Measurements from ENCODE around the gene STK16.

Gene STK16

GRCh38 chr2:219268294-219268693, 23.0 kb downstream of the STK16 start:
- TF ChIP-seq, protein P1, sequence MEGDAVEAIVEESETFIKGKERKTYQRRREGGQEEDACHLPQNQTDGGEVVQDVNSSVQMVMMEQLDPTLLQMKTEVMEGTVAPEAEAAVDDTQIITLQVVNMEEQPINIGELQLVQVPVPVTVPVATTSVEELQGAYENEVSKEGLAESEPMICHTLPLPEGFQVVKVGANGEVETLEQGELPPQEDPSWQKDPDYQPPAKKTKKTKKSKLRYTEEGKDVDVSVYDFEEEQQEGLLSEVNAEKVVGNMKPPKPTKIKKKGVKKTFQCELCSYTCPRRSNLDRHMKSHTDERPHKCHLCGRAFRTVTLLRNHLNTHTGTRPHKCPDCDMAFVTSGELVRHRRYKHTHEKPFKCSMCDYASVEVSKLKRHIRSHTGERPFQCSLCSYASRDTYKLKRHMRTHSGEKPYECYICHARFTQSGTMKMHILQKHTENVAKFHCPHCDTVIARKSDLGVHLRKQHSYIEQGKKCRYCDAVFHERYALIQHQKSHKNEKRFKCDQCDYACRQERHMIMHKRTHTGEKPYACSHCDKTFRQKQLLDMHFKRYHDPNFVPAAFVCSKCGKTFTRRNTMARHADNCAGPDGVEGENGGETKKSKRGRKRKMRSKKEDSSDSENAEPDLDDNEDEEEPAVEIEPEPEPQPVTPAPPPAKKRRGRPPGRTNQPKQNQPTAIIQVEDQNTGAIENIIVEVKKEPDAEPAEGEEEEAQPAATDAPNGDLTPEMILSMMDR (IDR thresholded peaks at IDR 0.05; ENCODE audit: low read depth, low read length) = no peak
- no peak for DNase-seq (ENCODE audit: extremely low read depth, low read depth)

DNA sequence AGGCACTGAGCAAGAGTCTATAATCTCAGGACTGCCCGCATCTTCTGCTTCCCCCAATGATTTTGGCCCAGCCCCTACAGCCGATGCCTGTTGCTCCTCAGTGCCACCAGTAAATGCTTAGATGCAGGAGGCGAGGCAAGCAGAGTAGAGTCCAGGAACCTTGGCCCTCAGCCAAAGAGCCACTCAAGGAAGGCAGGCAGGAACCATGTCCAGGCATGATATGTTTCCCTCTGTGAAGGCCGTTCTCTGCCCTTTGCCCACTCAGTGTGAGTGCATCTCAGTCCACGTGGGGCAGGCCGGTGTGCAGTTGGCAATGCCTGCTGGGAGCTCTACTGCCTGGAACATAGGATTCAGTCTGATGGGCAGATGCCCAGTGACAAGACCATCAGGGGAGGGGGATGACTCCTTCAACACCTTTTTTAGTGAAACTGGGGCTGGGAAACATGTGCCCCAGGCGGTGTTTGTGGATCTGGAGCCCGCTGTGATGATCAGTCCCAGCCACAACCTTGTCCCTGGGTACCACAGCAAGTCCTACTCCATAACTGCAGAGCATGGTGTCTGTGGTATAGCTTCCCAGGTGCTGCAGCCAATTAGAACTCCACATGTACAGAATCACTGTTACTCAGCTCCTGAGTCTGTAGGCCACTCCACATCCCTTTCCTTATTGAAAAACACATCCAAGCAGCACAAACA, 24.2 kb downstream of the STK16 start:
- TF ChIP-seq, protein P1 (IDR thresholded peaks at IDR 0.05; ENCODE audit: low read depth, low read length) = no peak
- no peak for DNase-seq (ENCODE audit: extremely low read depth, low read depth)

DNA sequence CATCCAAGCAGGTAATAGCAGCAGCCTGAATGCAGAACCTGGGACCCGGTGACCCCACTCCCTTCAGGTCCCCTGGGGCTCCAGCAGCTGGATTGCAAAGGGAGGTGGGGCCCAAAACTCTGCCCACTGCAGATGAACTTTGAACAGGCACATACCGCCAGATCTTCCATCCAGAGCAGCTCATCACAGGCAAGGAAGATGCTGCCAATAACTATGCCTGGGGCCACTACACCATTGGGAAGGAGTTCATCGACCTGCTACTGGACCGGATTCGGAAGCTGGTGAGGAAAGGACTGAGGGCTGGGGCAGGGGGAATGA, 24.7 kb downstream of the STK16 start:
- TF ChIP-seq, protein P1 (IDR thresholded peaks at IDR 0.05; ENCODE audit: low read depth, low read length) = no peak
- DNase-seq (ENCODE audit: extremely low read depth, low read depth) = no peak

DNA sequence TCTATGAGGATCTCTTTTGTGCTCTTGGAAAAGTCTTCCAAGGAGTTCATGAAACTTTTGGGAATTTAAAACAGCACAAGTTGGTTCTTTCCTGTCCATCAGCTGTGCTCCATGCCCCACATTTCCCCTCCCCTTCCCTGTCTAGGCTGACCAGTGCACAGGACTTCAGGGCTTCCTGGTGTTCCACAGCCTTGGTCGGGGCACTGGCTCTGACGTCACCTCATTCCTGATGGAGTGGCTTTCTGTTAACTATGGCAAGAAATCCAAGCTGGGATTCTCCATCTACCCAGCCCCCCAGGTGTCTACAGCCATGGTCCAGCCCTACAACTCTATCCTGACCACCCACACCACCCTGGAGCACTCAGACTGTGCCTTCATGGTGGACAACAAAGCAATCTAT, 25.7 kb downstream of the STK16 start:
- TF ChIP-seq, protein P1 (IDR thresholded peaks at IDR 0.05; ENCODE audit: low read depth, low read length) = no peak
- DNase-seq (ENCODE audit: extremely low read depth, low read depth) = no peak

DNA sequence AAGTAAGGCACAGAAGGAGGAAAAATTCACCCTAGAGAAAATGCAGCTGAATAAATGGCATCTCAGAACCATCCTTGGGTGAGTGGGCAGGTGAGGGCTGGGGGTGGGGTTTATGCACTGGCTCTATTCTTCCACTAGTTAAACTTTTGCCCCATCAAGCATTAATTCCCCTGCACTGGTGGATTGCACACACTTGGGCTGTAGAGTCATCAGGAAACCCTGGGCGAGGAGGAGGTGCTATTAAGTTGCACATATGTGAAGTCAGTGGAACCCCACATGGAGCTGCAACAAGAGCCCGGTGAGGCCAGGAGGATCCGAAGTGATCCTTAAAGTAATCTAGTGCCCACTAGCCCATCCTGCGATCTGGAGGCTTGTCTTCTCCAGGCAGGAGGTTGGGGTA, 27.1 kb downstream of the STK16 start:
- DNase-seq (ENCODE audit: extremely low read depth, low read depth) = no peak
- TF ChIP-seq, protein P1 (IDR thresholded peaks at IDR 0.05; ENCODE audit: low read depth, low read length) = no peak

DNA sequence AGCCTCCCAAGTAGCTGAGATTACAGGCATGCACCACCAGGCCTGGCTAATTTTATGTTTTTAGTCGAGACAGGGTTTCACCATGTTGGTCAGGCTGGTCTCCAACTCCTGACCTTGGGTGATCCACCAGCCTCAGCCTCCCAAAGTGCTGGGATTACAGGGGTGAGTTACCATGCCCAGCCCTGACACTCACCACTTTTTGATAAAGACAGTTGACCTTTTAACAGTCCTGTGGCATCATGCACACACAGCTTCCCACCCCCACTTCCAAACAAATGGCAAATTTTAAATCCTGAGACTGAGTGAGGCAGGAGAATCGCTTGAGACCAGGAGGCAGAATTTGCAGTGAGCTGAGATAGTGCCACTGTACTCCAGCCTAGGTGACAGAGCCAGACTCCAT, 27.7 kb downstream of the STK16 start:
- TF ChIP-seq, protein P1 (IDR thresholded peaks at IDR 0.05; ENCODE audit: low read depth, low read length) = no peak
- DNase-seq (ENCODE audit: extremely low read depth, low read depth) = no peak

DNA sequence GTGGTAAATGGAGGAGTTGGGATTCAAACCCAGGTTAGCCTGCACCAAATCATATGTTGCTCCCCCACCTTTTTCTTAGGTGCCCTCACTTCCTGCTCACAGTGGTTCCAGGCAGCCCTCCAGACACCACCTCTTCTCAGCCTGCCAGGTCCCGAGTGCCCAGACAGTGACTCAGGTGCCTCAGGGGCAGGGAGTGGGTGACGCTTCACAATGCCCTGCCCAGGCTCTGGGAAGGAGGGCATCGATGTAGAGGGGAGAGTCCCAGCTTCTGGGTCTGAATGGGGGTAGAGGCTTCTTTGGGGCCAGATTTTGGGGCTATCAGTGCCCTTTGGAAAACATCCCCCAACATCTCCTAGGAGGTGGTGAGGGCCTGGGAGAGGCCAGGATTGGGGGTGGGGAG, 28.7 kb downstream of the STK16 start:
- TF ChIP-seq, protein P1 (IDR thresholded peaks at IDR 0.05; ENCODE audit: low read depth, low read length) = no peak
- DNase-seq (ENCODE audit: extremely low read depth, low read depth) = no peak

All from AG09319 (cell line).